Hepatic stellate cell (primary cell): ENCODE data around the gene VRK3.
"Not testable (repeated sequence)": the region's sequence is repeated elsewhere in the genome, so short reads cannot be mapped to it uniquely, and the experiment has no call there.

Experiments
- DNase-seq: peaks from one replicate; pipeline ENCODE4 v3.0.0; 2011; ENCODE audit warnings: low spot score

VRK3 gene

GRCh38 chr19:49987159-49987698 is 37.9 kb downstream of the VRK3 start:
- peak; percentile 80 for DNase-seq

- DNase-seq: no peak
Measured at GRCh38 chr19:49986354-49986753, 38.8 kb downstream of the VRK3 start.

- no peak for DNase-seq
Measured at GRCh38 chr19:49985871-49986270, 39.3 kb downstream of the VRK3 start.

DNA sequence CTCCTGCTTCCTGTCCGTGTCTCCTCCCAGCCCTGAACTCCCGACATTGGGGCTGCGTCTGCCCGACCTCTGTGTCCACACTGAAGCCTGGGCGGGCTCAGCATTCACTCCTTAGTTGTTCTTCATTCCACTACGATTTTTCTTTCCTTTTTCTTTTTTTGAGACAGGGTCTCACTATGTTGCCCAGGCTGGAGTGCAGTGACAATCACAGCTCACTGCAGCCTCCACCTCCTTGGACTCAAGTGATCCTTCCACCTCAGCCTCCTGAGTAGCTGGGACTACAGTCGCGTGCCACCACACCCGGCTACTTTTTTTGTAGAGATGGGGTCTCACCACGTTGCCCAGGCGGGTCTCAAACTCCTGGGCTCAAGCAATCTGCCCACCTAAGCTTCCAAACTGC is 40.7 kb downstream of the VRK3 start:
- DNase-seq: no peak

GRCh38 chr19:49983645-49984229 is 41.4 kb downstream of the VRK3 start:
- peak; percentile 55 for DNase-seq

DNA sequence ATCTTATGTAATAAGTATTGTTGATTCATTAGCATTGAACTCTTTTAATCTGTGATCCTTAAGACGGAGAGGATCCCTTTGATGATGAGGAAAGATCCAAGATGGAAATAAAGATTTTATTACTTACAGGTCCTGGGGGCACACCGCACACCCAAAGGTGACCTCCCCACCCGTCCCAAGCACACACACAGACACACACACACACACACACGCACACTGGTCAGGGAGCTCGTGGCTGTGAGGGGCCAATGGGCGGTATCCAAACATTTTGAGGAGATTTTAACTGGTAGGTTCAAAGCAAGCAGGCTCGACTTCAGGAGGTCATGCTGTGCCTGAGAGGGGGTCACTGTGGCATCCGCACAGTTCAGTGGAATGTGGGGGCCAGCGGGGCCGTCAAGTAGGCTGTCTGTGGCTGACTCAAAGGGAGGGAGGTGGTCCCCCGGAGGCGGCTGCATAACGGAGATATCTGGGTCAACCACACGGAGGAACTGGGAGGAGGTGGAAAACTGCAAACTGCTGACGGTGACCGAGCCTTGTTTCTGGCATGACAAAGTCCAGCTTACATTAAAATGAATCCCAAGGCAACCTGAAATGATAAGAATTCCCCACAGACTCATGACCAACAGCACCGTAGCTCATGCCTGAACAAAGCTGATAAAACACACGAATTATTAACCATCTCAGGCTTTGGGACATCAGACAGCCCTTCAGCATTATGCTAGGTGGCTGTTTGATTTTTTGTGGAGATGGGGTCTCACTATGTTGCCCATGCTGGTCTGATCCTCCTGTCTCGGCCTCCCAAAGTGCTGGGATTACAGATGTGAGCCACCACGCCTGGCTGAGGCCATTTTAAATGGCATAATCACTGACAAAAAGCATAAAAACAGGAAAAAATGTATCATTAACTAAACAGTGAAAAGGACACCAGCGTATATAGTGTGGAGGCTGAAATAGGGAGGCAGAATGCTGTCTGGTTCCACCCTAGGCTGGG is 43.3 kb downstream of the VRK3 start:
- DNase-seq: no peak

GRCh38 chr19:49978324-49978723 is 46.8 kb downstream of the VRK3 start:
- no peak for DNase-seq

GRCh38 chr19:49977881-49978280 is 47.3 kb downstream of the VRK3 start:
- no peak for DNase-seq

GRCh38 chr19:49977076-49977475 is 48.1 kb downstream of the VRK3 start:
- DNase-seq: no peak

DNA sequence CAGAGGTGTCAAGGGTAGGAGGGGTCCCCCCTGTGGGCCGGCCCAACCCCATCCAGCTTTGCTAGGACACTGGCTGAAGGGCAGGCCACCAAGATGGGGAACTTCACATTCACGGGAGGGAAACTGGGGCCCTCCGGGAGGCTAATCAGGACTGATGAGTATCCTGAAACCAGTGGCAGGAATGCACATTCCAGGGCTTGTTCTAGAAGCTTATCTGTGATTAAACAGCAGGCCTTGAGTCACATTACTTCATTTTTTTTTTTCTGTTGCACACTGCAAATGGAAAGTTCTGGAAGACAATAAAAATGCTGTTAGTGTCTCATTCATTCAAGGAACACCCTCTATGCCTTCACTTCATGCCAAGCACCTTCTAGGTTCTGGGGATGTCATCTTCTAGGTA is 48.7 kb downstream of the VRK3 start:
- DNase-seq: no peak

- DNase-seq: no peak
Measured at GRCh38 chr19:49975051-49975450, 50.1 kb downstream of the VRK3 start.

- DNase-seq: no peak
Measured at GRCh38 chr19:49973987-49974386, 51.2 kb downstream of the VRK3 start.

- DNase-seq: no peak
Measured at GRCh38 chr19:49972841-49973240, 52.3 kb downstream of the VRK3 start.

DNA sequence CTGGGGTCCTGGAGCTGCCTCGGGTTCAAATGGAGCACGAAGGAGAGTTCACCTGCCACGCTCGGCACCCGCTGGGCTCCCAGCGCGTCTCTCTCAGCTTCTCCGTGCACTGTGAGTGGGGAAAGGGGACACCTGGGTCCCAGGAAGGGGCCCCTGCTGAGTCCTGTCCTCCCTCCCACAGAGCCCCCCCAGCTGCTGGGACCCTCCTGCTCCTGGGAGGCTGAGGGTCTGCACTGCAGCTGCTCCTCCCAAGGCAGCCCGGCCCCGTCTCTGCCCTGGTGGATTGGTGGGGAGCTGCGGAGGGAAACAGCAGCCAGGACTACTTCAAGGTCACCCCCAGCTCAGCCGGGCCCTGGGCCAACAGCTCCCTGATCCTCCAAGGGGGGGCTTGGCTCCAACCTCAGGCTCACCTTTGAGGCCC is 53.2 kb downstream of the VRK3 start:
- DNase-seq: no peak

- DNase-seq: not testable (repeated sequence)
Measured at GRCh38 chr19:49969355-49969754, 55.8 kb downstream of the VRK3 start.

GRCh38 chr19:49968279-49968922 is 56.8 kb downstream of the VRK3 start:
- no peak for DNase-seq

DNA sequence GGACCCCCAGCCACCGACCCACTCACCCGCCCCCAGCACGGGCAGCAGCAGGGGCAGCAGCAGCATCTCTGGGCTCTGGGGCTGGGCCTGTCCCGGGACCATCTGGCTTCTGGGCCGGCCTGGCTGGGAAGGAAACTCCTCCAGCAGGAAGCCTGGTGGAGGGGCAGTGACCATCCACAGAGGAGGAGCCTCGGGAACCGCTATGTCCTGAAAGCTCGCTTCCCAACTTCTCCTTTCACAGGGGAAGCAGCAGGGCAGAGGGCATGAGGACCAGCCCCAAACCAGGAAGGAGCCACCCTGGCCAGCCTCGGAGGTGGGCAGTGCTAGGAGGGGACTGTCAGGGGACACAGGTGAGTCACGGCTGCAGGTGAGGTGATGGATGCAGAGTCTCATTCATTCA is 64.2 kb downstream of the VRK3 start, which contains the start of gene SIGLEC11:
TSS of gene SIGLEC11 (minus strand) at position 193 of the 400 bp plus-strand sequence. CDS start at position 102, 91 bp downstream.
- DNase-seq: not testable (repeated sequence)

GRCh38 chr19:49959892-49960291 is 65.3 kb downstream of the VRK3 start:
- DNase-seq: not testable (repeated sequence)

- not testable (repeated sequence) for DNase-seq
Measured at GRCh38 chr19:49958596-49958995, 66.6 kb downstream of the VRK3 start.

DNA sequence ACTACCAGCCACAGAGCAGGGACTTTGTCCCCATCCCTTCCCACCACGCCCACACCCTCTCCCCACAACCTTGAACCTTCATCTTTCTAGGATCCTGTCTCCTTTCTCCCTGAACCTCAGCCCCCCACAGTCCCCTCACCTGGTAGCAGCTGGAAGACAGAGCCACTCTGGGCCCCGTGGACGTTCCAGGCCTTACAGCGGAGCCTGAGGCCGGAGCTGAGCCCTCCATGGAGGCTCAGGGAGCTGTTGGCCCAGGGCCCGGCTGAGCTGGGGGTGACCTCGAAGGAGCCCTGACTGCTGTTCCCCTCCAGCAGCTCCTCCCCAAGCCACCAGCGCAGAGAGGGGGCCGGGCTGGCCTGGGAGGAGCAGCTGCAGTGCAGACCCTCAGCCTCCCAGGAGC is 67.0 kb downstream of the VRK3 start:
- DNase-seq: not testable (repeated sequence)

GRCh38 chr19:49957262-49957915 is 67.8 kb downstream of the VRK3 start:
- DNase-seq: no peak

GRCh38 chr19:49956115-49956495 is 69.1 kb downstream of the VRK3 start:
- DNase-seq: no peak
